NCI-H2196 treated with DMSO at 0.1 percent for 48 hours (cell line): ENCODE measurements around the gene NLGN3.
A peak's percentile ranks its signal among the peaks of the same experiment; 100 is the strongest.

Source experiments
- DNase-seq: peaks from one replicate; lab custom pipeline; 2025; ENCODE audit not compliant: unreplicated experiment; lab: John Stamatoyannopoulos, UW

Gene NLGN3

GRCh38 chrX:71212536-71212935 lies 67.9 kb downstream of the NLGN3 start:
- no peak for DNase-seq

GRCh38 chrX:71214152-71214551 lies 69.5 kb downstream of the NLGN3 start:
- DNase-seq, result no peak

- peak; percentile 20 for DNase-seq
These were observed 70.1 kb downstream of the NLGN3 start for GRCh38 chrX:71214604-71215337.

- DNase-seq, result no peak
These were observed 70.8 kb downstream of the NLGN3 start for GRCh38 chrX:71215338-71215912.

- peak; percentile 44 for DNase-seq
These were observed 71.8 kb downstream of the NLGN3 start for GRCh38 chrX:71216485-71216884.

GRCh38 chrX:71217298-71217697 lies 72.7 kb downstream of the NLGN3 start:
- no peak for DNase-seq
